ENCODE measurements around the gene IRGC.
A peak's percentile ranks its signal among the peaks of the same experiment; 100 is the strongest.
"Not testable (repeated sequence)": the region's sequence is repeated elsewhere in the genome, so short reads cannot be mapped to it uniquely, and the experiment has no call there.

IRGC gene

DNA sequence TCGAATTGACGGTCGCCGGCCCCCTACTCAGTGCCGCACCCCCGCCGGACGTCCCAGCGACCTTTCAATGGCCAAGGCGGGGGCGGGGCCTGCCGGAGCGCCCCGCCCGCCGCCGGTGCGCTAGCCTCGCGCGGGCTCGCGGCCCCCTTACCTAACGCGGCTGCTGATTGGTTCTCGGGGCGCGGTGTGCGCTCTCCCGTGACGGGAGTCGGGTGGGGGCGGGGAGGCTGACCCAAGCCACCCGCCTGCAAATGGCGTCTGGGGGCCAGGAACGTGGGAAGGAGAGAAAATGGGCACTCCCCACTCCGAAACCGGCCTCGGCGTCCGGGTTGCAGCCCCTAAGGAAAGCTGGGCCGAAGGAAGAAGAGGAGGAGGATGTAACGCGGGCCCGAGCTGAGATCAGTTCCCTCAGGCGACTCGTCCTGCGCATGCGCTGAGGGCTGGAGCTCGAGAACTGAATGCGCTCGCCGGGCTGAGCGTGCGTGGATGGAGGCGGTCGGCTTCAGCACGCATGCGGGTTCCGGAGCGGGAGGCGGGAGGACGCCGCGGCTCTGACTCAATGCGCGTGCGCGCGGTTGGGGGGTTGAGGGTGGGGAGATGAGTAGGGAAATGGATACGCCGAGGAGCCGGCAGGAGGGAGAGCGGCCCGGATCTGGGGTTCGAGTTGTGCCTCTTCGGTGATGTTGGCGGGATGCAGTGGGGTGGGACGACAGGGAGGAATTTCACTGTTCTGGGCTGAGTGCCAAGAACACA, 38.8 kb downstream of the IRGC start, which contains the start of gene SMG9:
TSS of gene SMG9 (minus strand) at position 460 of the 753 bp plus-strand sequence. CDS start 4,221 bp downstream, outside the sequence.
- DNase-seq (ENCODE audit: low spot score): peak; percentile 97

DNA sequence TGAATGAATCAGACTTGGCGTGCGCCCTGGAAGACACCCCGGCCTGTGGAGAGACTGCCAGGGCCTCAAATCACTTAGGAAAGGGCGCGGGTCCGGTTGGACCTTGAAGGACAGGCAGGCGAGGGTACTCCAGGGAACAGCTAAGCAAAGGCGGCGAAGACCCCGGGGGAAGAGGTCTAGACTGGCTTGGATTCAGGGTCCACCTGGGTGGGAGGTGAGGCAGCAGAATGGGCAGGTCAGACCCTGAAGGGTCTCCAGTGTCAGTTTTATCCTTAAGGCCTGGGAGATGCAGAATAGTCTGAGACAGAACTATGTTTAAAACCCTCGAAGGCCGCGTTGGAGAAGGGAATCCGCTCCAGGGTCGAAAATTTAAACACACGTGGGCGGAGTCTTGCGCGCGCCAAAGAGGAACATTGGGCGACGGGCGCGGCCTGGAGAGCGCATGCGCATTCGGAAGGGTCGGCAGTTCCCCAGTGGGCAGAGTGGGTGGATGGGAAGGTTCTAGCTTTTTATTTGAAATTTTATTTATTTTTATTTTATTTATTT, 39.5 kb downstream of the IRGC start:
- DNase-seq (ENCODE audit: low spot score): peak; percentile 81

DNA sequence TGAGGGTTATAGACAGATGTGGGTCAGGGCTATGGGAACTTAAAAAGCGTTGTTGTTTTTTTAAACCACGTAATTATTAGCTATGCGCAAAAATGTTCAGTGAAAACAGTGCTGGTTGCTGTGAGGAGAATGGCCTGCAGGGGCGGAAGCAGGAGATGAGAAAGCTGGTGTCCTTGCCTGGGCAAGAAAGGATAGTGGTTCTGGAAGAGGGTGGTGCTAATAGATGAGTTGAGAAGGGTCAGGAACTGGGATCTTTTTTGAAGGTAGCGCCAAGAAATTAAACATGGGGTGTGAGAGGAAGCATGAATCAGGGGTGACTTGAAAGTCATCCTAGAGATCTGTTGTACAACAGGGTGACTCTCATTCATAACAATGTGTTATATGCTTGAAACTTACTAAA, 43.6 kb downstream of the IRGC start:
- no peak for DNase-seq (ENCODE audit: low spot score)

DNA sequence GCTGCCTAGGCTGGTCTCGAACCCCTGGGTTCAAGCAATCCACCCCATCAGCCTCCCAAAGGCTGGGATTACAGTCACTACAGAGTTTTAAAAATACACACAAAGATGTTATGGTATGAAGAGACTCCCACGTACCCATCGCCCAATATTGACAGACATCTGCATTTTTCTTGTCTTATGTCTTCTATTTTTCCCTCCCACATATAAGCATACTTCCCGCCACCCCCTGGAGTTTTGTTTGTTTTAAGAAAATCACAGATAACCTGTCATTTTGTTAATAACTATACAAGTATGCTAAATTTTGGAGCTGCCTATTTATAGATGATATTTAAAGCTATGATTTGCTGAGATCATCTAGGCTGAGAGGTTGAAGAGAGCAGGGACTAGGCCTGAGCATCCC, 45.1 kb downstream of the IRGC start:
- no peak for DNase-seq (ENCODE audit: low spot score)

DNA sequence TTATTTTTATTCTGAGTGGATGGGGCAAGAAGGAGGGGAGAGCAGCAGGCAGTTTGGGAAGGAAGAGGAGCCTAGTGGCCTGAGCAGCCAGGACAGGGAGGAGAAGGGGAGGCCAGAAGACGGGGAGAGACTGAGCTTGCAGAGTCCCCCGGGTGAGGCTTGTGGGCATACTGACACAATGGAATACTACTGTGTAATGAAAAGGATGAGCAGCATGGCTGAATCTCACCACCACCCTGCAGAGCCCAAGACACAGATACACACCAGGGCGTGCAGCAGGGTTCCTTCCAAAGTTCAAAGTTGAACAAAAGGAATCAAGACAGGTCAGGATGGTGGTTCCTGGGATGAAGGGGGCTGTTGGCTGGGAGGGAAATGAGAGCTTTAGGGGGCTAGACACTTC, 46.9 kb downstream of the IRGC start:
- DNase-seq (ENCODE audit: low spot score): no peak

DNA sequence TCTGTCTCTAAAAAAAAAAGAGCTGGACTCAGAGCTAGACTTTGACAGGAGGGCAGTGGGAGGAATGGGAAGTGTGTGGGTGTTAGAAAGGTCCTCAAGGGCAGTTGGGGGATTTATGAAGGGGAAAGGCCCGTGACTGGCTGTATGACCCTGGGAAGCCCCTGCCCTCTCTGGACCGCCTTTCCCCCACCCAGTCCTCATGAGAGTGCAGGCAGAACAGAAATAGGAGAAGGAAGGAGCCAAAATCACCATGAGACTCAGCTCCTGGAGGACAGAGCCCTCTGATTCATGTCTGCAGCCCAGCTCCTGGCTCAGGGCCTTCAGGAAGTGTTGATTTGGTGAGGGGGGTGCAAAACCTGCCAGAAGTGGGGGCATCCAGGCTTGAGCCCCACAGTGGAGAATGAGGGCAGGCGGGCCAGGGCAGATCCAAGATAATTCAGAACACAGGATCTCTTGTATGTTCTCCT, 47.6 kb downstream of the IRGC start:
- DNase-seq (ENCODE audit: low spot score): no peak

DNA sequence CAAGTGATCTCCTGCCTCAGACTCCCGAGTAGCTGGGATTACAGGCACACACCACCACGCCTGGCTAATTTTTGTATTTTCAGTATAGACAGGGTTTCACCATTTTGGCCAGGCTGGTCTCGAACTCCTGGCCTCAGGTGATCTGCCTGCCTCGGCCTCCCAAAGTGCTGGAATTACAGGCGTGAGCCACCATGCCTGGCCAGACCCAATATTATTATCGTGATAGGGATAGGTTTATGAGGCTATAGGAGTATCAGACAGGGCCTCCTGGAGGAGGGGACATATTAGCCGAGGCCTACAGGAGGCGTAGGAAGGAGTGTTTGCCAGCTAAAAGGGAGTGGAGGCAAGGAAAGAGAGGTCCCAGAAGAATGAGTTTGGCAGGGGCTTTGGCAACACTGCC, 48.8 kb downstream of the IRGC start:
- DNase-seq (ENCODE audit: low spot score): not testable (repeated sequence)

DNA sequence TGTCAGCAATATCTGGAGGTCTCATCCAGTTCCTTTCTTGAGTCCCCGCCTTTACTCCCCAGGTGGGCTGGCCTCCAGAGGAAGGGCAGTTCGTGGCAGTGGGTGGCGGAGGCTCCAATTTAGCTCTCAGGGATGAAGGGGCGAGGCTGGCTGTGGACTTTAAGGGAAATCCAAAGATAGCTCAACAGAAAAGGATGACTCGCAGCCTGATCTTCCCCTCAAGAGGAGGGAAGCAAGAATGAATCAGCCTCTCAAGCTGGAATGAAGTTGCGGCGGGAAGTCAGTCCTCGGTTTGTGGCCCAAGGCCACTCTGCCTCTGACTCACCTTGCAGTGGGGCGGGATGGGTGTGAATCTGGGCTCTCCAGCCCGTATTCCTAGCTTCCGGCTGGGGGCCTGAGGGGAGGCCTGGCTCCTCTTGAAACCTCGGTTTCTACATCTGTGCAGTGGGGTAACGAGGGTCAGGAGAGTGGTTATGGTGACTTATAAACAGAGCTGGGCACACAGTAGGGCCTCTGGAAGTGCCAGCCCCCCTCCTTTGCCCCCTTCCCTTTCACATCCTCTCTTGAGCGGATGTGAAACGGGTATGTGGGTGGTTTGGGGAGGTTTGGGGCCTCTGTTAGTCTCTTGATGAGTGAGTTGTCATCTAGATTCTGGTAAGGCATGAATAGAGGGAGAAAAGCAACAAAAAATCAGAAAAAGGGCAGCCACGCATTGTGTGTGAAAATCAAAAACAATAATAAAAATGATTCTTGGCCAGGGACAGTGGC, 49.4 kb downstream of the IRGC start:
- no peak for DNase-seq (ENCODE audit: low spot score)

DNA sequence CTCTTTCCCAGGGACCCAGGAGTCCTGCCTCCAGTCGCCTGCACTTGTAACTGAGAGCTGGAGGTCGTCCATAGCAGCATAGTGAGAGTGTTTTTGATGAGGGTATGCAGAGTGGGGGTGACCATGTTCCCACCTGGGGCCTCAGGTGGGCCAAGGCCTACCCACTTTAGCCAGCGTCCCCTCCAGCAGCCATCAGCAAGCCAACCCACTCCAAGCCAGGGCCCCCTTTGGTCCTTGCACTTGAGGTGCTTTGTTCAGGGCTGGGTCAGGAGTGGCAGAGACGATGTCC, 50.8 kb downstream of the IRGC start:
- no peak for DNase-seq (ENCODE audit: low spot score)

DNA sequence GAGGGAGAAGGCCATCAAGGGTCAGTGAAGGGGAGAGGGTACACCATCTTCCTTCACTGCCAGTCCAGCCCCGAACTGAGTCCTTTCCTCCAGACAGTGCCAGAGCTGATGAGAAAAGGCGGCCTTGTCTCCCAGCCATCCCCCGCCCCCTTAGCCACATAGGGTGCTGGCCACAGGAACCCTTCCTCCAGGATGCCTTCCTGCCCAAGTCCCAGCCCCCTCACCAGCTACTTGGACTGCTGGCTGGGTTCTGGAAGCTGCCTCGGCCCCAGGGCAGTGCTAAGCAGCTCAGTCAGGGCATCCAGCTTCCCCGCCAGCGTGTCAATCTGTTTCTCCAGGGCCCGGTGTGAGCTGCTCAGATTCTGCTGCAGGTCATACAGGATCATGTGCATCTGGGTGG, 51.4 kb downstream of the IRGC start:
- DNase-seq (ENCODE audit: low spot score): no peak

DNA sequence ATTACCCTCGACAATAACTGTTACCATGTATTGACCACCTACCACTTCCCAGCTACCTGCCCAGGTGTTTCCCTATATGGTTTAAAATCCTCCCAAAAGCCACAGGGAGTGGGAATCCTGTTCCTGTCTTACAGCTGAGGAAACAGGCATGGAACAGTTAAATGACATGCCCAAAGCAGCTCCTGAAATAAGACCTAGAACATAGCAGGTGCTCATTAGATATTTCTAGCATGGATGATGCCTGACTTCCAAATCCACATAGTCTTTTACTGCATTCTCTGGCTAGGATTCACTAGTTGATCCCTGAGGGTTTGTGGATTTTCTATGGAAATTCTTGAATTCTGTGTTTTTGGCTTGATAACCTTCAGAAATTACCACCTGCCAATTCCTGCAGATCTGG, 51.9 kb downstream of the IRGC start:
- DNase-seq (ENCODE audit: low spot score): no peak

DNA sequence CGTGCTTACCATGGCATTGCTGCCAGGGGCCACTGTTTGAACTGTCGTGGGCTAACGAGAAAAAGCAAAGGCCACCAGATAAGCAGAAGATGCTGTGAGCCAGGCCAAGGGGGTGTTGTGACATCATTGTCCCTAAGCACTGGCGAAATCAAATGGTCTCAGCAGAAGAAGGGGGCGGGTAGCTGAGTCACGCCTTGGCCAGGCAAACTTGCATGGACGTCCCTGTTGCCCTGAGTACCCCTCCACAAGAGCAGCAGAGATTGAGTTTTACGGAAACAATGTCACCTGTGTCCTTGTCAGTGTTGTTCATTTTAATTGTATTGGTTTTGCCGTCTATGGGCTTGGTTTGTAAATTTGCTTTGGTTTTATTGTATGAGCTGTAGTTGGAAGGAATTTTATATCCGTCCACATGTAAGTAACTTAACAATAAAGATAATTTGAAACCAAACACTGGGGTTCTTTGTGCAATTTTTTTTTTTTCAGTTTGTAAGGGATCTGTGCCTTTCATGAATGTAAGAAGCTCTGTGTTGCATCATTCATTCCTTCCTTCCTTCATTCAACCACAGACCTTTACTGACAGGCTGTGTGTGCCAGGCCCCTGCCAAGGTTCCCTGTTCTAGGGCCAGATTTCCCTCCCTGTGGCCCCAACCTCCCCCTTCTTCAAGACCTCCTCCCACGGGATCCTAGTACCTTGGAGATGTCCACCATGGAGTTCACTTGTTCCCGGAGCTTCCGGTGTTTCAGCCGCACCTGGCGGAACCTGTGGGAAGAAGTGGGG, 52.6 kb downstream of the IRGC start:
- no peak for DNase-seq (ENCODE audit: low spot score)

DNA sequence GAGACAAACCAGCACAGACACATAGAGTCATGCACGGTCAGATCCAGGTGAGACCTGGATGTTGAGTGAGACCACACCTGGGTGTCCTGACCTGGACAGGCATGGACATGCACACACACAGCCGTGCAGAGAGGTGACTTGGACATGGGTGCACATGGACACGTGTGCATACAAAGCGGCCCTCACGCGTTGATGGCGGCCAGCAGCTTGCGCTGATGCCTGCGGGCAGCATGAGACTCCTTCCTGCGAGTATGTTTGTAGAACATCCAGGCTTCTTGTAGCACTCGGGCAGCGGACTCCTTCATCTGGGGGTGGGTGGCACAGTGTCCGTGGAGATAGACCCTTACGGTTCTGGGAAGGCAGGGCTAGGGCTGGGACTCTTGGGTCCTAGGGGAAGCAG, 53.4 kb downstream of the IRGC start:
- no peak for DNase-seq (ENCODE audit: low spot score)
